Measurements from ENCODE around the gene MUSTN1. TPM values are rescaled to one million over a fixed set of nuclear protein-coding genes. Genes with fewer than 3 reads are reported as not detected.

MUSTN1 gene
- total and polyA plus RNA-seq, 2 experiments from 2014 or later: not detected

GRCh38 chr3:52842424-52842823 lies 7.6 kb upstream of the MUSTN1 start:
- Histone ChIP-seq H3K27me3 (replicated peaks; ENCODE audit: insufficient read depth) (no peaks in the 10 kb centered on the region), H3K4me1 (ENCODE audit: insufficient read depth) (no peaks in the 10 kb centered on the region), H3K9me2 (ENCODE audit: insufficient read depth) (no peaks in the 10 kb centered on the region), H3F3A (ENCODE audit: insufficient read depth) (no peaks in the 10 kb centered on the region), H3K36me3 (ENCODE audit: low read depth) (no peaks in the 10 kb centered on the region; the same call in 1 of the 2 replicates), H3K79me2 (ENCODE audit: insufficient read depth) (no peaks in the 10 kb centered on the region), H3K9ac (no peak overlapping the region), H3K4me3 (no peak overlapping the region), H2AFZ (no peak overlapping the region), H3K4me2 (ENCODE audit: unreplicated experiment) (no peak overlapping the region), H3K27ac (no peak overlapping the region), H3K9me3 (ENCODE audit: low read depth) (no peaks in the 10 kb centered on the region), H4K20me1 (ENCODE audit: insufficient read depth) (no peaks in the 10 kb centered on the region)
- no peak for DNase-seq
- no peak for TF ChIP-seq EZH2 (IDR thresholded peaks at IDR 0.05; ENCODE audit: insufficient read depth, poor library complexity, severe bottlenecking)
- TF ChIP-seq EZH2phosphoT487 (IDR thresholded peaks at IDR 0.05; ENCODE audit: insufficient read depth, low read depth): no peak
- in situ Hi-C loops (cut with MboI): no loop called here
- WGBS, 2 experiments (ENCODE audit: low coverage in 1 of 2, low lambda C conversion rate in 2 of 2, missing lambda C conversion rate in 2 of 2): 83% methylated on average over 6 to 7 of the region's 7 CpGs

GRCh38 chr3:52841981-52842340 lies 7.1 kb upstream of the MUSTN1 start:
- no peaks in the 10 kb centered on the region for H3K9me2 ChIP-seq (ENCODE audit: insufficient read depth)
- no peak overlapping the region for H3K9ac ChIP-seq
- H3K27ac ChIP-seq: no peak overlapping the region
- H3K79me2 ChIP-seq (ENCODE audit: insufficient read depth): no peaks in the 10 kb centered on the region
- no peak overlapping the region for H2AFZ ChIP-seq
- no peaks in the 10 kb centered on the region for H3K9me3 ChIP-seq (ENCODE audit: low read depth)
- H4K20me1 ChIP-seq (ENCODE audit: insufficient read depth): no peaks in the 10 kb centered on the region
- in situ Hi-C loops (cut with MboI): no loop called here
- no peaks in the 10 kb centered on the region for H3F3A ChIP-seq (ENCODE audit: insufficient read depth)
- H3K36me3 ChIP-seq (ENCODE audit: low read depth): no peaks in the 10 kb centered on the region; the same call in 1 of the 2 replicates
- TF ChIP-seq EZH2phosphoT487 (IDR thresholded peaks at IDR 0.05; ENCODE audit: insufficient read depth, low read depth) (no peak), EZH2 (IDR thresholded peaks at IDR 0.05; ENCODE audit: insufficient read depth, poor library complexity, severe bottlenecking) (no peak)
- WGBS, 2 experiments (ENCODE audit: low coverage in 1 of 2, low lambda C conversion rate in 2 of 2, missing lambda C conversion rate in 2 of 2): 78 to 80% methylated on average over 12 of the region's 12 CpGs
- H3K4me2 ChIP-seq (ENCODE audit: unreplicated experiment): no peak overlapping the region
- H3K4me1 ChIP-seq (ENCODE audit: insufficient read depth): no peaks in the 10 kb centered on the region
- no peaks in the 10 kb centered on the region for H3K27me3 ChIP-seq (replicated peaks; ENCODE audit: insufficient read depth)
- DNase-seq: no peak
- H3K4me3 ChIP-seq: no peak overlapping the region

GRCh38 chr3:52841211-52841980 lies 6.6 kb upstream of the MUSTN1 start:
- 85 to 92% methylated on average over 11 to 12 of the region's 12 CpGs for WGBS, 2 experiments (ENCODE audit: low coverage in 1 of 2, low lambda C conversion rate in 2 of 2, missing lambda C conversion rate in 2 of 2)
- H3K27me3 ChIP-seq (replicated peaks; ENCODE audit: insufficient read depth): no peaks in the 10 kb centered on the region
- no peaks in the 10 kb centered on the region for H4K20me1 ChIP-seq (ENCODE audit: insufficient read depth)
- no peak overlapping the region for H3K9ac ChIP-seq
- no peaks in the 10 kb centered on the region for H3K79me2 ChIP-seq (ENCODE audit: insufficient read depth)
- H3F3A ChIP-seq (ENCODE audit: insufficient read depth): no peaks in the 10 kb centered on the region
- no peak for TF ChIP-seq EZH2phosphoT487 (IDR thresholded peaks at IDR 0.05; ENCODE audit: insufficient read depth, low read depth)
- no peak for TF ChIP-seq EZH2 (IDR thresholded peaks at IDR 0.05; ENCODE audit: insufficient read depth, poor library complexity, severe bottlenecking)
- H3K27ac ChIP-seq: no peak overlapping the region
- no peak overlapping the region for H3K4me3 ChIP-seq
- no peak for DNase-seq
- H3K36me3 ChIP-seq (ENCODE audit: low read depth): no peaks in the 10 kb centered on the region; the same call in 1 of the 2 replicates
- in situ Hi-C loops (cut with MboI): no loop called here
- H3K9me3 ChIP-seq (ENCODE audit: low read depth): no peaks in the 10 kb centered on the region
- H2AFZ ChIP-seq: no peak overlapping the region
- no peaks in the 10 kb centered on the region for H3K9me2 ChIP-seq (ENCODE audit: insufficient read depth)
- no peak overlapping the region for H3K4me2 ChIP-seq (ENCODE audit: unreplicated experiment)
- no peaks in the 10 kb centered on the region for H3K4me1 ChIP-seq (ENCODE audit: insufficient read depth)

DNA sequence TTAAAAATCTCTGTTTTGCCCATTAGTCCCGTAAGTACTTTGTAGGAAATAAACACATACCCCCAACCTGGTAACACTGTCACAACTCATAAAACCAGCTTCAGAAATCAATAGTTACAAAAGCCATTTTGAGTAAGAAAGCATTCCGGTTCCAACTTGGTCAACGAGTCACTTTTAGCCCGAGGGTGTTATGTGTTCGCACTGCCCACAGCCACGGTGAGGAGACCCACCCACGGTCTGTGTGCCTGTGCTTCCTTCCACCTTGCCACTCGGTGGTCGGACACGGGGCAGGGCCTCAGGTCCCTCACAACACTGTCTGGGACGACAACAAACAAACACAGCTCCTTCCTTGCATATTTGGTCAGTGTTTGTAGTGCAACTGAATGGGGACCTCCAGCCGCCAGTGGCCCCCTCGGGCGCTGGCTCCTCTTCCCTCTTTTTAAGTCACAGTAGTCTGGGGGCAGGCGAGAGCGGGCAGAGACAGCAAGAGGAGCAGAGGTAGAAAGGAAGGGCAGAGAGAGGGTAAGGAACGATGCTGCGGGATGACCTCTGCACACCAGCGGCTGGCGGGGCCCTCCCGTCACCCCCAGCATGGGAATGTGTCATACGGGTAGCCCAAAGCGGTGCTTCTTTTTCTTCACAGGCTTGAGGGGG lies 5.2 kb upstream of the MUSTN1 start:
- TF ChIP-seq EZH2phosphoT487 (IDR thresholded peaks at IDR 0.05; ENCODE audit: insufficient read depth, low read depth): no peak
- no peak for TF ChIP-seq EZH2 (IDR thresholded peaks at IDR 0.05; ENCODE audit: insufficient read depth, poor library complexity, severe bottlenecking)
- H3K27me3 ChIP-seq (replicated peaks; ENCODE audit: insufficient read depth): no peaks in the 10 kb centered on the region
- 87 to 91% methylated on average over 22 to 23 of the region's 23 CpGs for WGBS, 2 experiments (ENCODE audit: low coverage in 1 of 2, low lambda C conversion rate in 2 of 2, missing lambda C conversion rate in 2 of 2)
- DNase-seq: peak; percentile 9
- H3K4me1 ChIP-seq (ENCODE audit: insufficient read depth): no peaks in the 10 kb centered on the region
- H4K20me1 ChIP-seq (ENCODE audit: insufficient read depth): no peaks in the 10 kb centered on the region
- H3F3A ChIP-seq (ENCODE audit: insufficient read depth): no peaks in the 10 kb centered on the region
- H3K4me2 ChIP-seq (ENCODE audit: unreplicated experiment): no peak overlapping the region
- no peak overlapping the region for H3K4me3 ChIP-seq
- H3K27ac ChIP-seq: no peak overlapping the region
- no peaks in the 10 kb centered on the region for H3K9me2 ChIP-seq (ENCODE audit: insufficient read depth)
- in situ Hi-C loops (cut with MboI): no loop called here
- no peak overlapping the region for H3K9ac ChIP-seq
- H3K9me3 ChIP-seq (ENCODE audit: low read depth): no peaks in the 10 kb centered on the region
- no peak overlapping the region for H2AFZ ChIP-seq
- H3K36me3 ChIP-seq (ENCODE audit: low read depth): no peaks in the 10 kb centered on the region
- no peaks in the 10 kb centered on the region for H3K79me2 ChIP-seq (ENCODE audit: insufficient read depth)
